NCI-H2107 (cell line): ENCODE results near the gene TMBIM6.

Experiments
- DNase-seq: peaks from one replicate; lab custom pipeline; 2025; lab: John Stamatoyannopoulos, UW

Gene TMBIM6

GRCh38 chr12:49796606-49797448, 55.5 kb downstream of the TMBIM6 start:
- no peak for DNase-seq

DNA sequence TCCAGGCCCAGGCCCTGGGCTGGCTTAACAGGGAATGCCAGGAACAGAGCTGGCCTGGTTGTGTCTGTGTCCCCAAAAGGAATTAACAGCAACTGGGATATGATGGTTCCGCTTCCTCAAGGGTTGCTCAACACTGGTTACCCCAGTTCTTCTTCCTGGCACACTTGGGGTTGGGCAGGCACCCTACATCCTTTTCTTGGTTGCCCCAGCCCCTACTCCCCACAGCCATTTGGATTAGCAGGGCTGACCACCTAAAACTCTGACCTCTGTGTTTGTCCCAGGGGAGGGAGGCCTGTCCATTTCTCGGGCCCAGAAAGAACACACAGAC, 56.1 kb downstream of the TMBIM6 start:
- DNase-seq, result no peak

GRCh38 chr12:49798248-49798647, 56.9 kb downstream of the TMBIM6 start:
- DNase-seq, result no peak

GRCh38 chr12:49798934-49799333, 57.6 kb downstream of the TMBIM6 start:
- DNase-seq, result no peak

GRCh38 chr12:49800421-49801140, 59.2 kb downstream of the TMBIM6 start:
- DNase-seq, result no peak

DNA sequence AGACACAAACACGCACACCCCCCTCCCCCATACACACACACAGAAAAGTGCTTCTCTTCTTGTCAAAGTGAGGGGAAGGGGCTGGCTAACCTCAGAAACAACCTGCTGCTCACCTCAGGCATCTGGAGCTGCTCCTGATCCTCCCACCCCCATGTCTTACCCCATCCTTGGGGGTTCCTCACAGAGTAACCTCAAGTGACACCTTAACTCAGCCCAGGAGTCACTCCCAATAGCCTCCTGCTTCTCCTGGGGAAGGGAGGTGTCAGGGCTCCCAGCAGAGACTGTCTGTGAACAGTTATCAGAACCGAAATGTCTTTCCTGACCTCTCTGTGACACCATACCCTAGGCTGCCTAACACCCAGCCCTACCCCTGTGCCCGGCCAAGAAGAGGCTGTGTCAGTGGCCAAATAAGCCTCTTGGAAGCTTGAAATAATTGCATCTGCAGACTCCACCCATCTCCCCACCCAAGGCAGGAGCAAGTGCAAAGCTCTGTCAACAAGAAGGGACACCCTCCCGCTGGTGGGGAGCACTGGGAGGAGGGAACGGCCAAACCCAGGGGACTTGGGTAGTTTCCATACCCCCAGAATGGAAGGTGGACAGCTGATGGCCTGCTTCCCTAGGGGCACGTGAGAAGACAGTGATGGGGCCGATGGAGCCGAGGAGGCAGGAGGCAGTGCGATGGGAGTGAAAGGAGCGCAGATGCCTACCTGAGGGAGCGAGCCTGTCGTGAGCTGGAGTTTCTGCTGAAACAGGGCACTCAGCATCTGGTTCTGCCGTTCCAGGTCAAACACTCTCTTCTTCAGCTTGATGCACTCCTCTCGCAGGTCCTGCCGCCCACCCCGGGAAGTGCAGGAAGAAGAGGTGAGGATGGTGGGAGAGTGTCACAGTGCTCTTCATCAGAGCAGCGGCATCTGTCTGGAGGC, 60.0 kb downstream of the TMBIM6 start:
- no peak for DNase-seq

GRCh38 chr12:49803693-49804450, 62.5 kb downstream of the TMBIM6 start:
- DNase-seq, result no peak

- no peak for DNase-seq
Measured at GRCh38 chr12:49804821-49805220, 63.5 kb downstream of the TMBIM6 start.

DNA sequence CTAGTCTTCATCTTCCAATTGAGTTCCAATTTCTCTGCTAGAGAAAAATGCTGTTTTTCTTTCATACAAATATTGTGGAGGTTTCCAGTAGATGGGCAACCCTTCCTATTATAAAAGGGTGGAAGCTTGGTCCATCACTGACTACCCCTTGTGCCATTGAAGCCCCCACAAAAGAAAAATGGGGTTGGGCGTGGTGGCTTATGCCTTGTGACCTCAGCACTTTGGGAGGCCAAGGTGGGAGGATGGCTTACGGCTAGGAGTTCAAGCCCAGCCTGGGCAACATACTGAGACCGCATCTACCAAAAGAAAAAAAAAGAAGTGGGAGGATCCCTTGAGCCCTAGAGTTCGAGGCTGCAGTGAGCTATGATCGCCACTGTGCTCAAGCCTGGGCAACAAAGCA, 64.1 kb downstream of the TMBIM6 start:
- no peak for DNase-seq

DNA sequence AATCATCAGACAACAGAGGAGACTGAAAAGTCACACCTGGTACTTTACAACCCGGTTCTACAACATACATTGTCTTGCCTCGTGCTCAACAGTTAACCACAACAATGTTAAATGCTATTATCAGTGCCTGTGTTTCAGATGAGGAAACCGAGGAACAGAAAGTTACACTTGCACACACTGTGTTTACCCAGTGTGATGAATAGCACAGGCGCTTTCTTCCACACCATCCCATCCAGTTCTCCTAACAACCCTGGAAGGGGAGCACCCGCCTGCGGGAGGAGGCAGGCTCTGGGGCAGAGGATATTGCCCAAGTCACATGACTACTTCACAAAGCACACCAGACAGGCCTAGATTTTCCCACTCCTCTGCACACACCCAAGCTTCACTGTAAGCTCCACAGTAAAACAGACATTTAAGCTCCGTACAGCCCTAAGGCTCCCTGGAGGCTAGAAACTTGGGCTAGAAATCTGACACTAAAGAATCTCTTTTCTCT, 65.0 kb downstream of the TMBIM6 start:
- no peak for DNase-seq

DNA sequence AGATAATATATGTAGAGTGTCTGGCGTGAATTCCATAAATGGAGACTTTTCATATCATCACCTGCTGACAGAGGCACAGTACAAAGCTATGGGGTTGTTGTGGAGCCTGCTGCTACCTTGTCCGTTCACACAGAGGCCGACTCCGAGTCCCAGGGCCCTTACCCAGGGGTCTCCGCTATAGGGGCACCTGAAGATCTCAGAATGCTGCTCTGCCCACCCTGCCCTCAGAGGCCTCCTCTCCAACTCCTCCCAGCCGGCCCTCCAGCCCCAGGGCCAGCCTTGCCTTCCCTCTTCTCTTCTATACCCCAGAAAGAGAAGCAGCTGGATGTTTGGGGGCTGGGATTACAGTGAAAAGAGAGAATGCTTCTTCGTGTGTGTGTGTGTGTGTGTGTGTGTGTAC, 65.5 kb downstream of the TMBIM6 start:
- DNase-seq, result no peak

DNA sequence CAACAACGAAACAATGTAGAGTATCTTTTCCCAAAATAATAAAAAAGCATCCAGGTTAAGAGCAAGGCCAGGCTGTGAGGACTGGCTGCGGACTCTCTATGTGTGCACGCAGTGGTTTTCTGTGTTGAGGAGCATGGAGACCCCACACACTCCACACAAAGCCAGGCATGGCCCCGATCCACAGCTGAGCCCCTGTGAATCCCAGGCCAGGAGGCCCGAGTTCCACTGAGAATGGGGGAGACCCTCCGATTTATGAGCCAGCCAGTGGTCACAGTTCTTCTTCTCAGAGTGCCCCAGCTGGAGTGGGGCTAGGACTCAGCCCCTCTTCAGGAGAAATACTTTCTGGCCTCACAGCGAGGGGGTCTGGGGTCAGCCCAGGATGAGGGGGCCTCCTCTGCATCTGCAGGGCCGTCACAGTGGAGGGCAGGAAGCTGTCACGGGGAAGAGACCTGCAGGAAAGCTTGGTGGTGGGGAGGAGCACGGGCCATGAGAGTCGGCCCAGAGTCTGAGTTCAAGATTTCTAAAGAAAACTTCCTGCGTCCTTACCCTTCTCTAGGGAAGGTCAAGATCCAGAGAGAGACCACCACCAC, 66.7 kb downstream of the TMBIM6 start:
- DNase-seq, result no peak

GRCh38 chr12:49808686-49809380, 67.5 kb downstream of the TMBIM6 start:
- DNase-seq, result no peak

DNA sequence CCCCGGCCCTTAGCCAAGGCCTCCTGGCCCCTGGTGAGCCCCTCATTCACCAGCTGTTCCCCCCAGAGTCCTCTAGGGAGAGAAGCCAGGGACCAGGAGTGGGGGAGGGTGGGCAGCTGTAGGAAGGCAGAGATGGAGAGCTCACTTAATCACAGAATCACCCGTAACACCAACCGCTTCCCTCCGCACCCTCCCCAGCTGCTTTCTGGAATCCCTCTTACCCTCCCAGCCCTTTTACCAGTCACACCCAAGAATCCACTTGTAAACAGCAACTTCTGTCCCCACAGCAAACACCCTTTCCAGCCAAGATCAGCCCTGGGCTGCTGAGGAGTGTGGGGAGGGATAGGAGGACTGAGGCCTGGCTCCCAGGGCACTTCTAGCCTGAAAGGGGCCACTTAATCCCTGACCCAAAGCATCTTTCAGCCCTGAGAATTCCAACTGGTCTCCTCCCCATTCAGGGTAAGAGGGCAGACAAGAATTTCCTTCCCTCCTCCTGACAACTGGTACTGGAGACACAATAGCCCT, 68.1 kb downstream of the TMBIM6 start:
- no peak for DNase-seq

DNA sequence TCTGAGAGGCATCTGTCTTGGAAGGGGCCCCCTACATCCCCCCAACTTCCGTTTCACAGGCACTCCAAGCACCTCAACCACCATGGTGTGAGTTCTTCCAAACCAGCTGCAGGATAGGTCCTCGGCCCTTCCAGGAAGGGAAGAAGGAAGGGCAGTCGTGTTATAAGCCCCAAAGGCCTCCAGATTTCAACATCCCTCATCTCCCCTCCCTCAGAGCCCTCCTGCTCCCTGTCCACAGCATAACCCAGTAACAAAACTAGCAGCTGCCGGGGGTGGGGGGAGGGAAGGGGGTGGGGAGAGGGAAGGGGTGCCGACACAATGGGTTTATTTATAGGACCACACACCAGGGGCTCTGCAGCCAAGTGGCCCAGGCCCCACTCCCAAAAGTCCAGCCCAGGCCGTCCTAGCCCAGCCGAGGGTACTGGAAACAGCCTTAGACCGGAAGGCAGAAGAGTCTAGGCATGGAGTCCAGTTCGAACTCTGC, 68.6 kb downstream of the TMBIM6 start:
- DNase-seq, result no peak

GRCh38 chr12:49811136-49811535, 69.8 kb downstream of the TMBIM6 start:
- no peak for DNase-seq

DNA sequence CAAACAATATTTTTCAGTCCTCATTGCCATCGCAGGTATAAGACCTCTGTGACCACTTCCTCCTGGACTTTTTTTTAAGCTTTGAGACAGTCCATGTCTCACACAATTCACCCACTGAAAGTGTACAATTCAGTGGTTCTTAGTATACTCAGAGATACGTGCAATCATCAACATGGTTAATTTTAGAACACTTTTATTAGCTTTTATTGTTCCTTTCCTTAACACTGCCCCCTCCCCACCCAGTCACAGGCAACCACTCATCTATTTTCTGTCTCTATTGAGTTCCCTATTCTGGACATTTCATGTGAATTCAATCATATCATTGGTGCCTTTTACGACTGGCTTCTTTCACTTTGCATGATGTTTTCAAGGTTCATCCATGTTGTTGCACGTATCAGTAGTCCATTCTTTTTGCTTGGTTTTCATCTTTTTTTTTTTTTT, 70.6 kb downstream of the TMBIM6 start:
- no peak for DNase-seq

DNA sequence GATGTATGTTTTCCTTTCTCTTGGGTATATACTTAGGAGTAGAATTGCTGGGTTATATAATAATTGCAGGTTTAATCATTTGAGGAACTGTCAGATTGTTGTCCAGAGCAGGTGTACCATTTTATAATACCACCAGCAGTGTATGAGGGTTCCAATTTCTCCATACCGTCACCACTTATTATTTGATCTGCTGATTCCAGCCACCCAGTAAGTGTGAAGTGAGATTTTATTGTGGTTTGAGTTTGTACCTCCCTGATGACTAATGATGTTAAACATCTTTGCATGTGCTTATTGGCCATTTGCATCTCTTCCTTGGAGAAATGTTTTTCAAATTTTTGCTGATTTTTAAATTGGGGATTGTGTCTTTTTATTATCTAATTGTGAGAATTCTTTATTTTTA, 71.8 kb downstream of the TMBIM6 start:
- DNase-seq, result no peak
